Activated CD4-positive, CD25-positive, alpha-beta regulatory T cell (primary cell): ENCODE data around the gene CD79B.

Experiments
- DNase-seq, 4 experiments: peaks; one replicate each; lab custom pipeline; 2025; lab: John Stamatoyannopoulos, UW

The CD79B gene

GRCh38 chr17:63950940-63951907, 19.1 kb upstream of the CD79B start:
- DNase-seq = peak in 1 of 4 experiments; percentile 10

GRCh38 chr17:63949576-63950250, 17.6 kb upstream of the CD79B start:
- DNase-seq = no peak

DNA sequence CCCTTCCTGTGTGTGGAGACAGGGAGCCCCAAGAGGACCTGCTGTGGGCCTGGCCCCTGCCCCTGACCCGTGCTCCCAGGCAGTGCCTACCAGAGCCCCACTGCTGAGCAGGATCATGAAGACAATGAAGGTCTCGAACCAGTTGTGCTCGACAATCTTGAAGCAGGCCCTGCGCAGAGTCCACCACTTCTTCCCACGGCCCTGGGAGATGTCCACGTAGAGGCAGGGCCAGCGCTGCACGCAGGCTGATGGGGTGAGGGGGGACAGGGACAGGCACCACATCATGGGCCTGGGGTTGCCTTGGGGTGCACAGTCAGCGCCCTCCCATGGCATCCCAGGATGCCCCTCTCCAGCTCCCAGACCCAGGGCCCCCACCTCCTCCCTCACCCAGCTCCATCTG, 16.4 kb upstream of the CD79B start:
- no peak for DNase-seq

DNA sequence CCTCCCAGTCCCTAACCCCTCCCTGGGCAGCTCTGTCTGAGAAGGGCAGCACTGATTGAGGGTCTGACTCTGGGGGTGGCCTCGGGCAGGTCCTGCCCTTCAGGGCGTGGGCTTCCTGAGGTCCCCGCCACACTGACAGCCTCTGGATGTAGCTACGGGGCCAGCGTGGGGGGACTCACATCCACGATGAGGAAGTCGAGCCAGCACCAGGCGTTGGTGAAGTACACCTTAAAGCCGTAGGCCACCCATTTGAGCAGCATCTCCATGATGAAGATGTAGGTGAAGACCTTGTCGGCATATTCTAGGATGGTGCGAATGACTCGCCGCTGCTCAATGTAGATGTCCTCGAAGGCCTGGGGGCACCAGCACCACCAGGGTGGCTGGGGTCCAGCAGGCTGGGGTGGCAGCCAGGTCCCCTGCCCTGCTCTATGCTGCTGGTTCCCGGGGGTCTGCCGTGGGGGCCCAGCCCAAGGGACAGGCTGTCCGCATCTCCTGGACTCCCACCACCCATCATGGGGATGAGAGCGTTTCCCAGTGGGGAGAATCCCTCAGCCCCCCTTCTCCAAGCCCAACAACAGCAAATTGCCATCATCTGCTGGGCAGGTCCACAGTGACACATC, 15.7 kb upstream of the CD79B start:
- DNase-seq = no peak

DNA sequence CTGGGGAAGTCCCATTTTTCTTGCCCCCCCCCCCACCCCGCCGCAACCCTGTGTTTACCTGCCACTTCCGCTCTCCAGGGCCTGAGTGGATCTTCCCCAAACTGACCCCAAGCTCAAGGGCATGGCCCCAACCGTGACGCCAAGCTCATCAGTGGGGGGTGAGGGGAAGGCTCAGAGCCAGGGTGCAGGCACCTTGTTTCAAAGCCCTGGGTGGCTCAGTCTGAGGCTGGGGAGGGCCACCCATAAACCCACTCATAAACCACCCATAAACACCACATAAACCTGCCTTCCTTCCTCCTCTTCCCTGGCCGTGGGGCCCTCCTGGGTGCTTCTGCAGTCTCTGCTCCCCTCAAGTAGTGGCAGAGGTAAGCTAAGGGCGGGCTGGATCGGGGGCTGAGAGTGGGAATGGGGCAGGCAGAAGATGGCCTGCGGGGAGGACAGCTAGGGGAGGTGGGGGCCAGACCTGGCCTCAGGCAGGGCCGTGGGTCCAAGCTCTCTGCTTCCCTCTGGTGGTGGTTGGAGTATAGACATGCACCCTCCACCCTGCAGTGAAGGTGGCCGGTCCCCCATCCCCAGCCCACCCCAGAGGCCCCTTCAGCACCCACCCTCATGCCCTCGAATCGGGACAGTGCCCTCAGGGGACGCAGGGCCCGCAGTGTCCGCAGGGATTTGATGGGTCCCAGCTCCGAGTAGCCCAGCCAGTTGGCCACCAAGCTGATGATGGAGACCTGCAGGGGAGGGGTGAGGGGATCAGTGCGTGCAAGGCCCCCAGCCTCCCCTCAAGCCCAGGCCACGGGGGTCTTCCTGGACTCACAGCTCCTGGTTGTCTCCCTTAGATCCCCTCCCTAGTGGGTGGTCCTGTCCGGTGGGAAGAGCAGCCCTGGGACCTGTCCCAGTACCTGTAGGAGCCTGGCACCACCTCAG, 14.6 kb upstream of the CD79B start:
- DNase-seq = peak; percentile 12 to 45 (median 39)

DNA sequence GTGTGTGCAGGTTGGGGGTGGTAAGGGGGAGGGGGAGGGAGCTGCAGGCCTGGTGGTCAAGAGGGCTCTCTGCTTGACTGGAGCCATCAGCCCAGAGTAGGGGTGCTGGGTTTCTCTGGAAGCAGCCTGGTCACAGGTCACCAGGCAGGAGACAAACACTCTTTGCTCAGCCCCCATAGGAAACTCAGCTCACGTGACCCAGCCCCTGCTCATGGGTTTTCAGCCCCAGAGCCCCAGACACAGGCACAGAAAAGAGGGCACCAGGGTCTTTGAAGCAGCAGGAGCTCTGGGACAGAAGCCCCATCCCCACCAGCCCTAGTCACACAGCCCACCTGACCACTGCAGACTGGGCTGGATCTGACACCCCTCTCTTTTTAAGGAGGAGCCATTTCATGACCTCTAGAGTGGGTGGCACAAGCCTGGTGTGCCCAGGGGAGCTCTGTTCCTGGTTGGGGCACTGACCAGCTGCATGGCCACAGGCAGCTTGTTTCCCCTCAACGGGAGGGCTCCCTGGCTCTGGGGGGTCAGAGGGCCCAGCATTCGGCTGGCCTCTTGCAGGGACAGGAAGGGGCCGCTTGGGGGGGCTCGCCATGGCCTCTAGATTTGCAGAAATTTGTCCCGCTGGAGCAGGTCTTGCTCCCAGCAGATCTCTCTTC, 13.8 kb upstream of the CD79B start:
- DNase-seq = no peak

DNA sequence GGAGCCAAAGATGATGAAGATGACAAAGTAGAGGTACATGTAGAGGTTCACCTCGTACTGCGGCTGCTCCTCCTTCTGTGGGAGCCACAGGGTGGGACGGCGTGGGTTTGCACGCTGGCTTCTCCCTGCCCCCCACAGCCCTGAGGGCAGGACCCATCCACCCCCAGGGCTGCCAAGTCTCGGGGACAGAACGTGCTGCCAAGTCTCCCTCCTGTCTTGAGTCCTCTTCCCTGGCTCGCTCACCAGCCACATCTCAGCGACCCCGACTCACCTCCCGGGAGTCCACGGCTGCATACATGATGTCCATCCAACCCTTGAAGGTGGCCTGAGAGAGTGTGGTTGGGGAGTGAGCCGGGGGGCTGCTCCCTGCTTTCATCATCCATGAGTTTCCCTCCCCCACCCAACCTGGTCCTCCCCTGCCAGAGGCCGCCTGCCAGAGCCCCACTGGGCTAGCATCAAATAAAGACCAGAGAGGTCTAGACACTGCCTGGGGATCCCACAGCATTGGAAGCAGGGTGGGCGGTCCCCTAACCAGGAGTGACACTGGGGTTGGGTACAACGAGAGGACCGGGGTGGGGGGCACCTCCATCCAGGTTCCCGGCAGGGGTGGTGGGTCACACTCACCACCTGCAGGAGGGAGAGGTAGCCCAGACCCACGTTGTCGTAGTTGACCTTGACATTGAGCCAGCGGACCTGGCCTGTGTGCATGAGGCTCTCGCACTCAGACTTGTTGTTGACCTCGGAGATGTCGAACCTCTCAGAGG, 12.8 kb upstream of the CD79B start:
- DNase-seq = no peak

- no peak for DNase-seq
Observed at GRCh38 chr17:63943745-63944144, 11.6 kb upstream of the CD79B start.

- DNase-seq = no peak
Observed at GRCh38 chr17:63942309-63942985, 10.3 kb upstream of the CD79B start.

DNA sequence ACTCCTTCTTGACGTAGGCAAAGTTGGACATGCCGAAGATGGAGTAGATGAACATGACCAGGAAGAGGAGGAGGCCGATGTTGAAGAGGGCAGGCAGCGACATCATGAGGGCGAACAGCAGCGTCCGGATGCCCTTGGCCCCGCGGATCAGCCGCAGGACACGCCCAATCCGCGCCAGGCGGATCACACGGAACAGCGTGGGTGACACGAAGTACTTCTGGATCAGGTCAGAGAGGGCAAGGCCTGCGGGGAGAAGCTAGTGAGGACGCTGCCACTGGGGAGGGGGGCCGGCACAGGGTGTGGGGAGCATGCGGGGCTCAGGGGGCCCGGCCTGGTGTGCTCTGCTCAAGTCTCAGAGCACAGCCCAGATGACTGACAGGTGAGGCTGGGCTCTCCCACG, 9.6 kb upstream of the CD79B start:
- DNase-seq = no peak

DNA sequence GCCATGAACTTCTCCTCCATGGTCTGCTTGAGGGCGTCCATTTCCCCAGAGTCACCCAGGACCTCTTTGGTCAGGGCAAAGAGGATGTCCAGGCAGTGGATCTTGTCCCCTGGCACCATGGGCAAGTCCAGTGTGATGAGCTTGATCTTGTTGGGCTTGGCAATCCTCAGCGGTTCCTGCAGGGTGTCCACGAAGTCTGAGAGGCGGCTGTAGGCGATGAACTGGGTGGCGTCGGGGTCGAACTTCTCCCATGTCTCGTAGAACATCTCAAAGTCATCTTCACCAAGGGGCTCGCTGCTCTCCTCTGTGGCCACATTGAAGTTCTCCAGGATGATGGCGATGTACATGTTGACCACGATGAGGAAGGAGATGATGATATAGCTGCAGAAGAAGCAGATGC, 9.0 kb upstream of the CD79B start:
- DNase-seq = no peak

GRCh38 chr17:63940584-63940983, 8.5 kb upstream of the CD79B start:
- no peak for DNase-seq

DNA sequence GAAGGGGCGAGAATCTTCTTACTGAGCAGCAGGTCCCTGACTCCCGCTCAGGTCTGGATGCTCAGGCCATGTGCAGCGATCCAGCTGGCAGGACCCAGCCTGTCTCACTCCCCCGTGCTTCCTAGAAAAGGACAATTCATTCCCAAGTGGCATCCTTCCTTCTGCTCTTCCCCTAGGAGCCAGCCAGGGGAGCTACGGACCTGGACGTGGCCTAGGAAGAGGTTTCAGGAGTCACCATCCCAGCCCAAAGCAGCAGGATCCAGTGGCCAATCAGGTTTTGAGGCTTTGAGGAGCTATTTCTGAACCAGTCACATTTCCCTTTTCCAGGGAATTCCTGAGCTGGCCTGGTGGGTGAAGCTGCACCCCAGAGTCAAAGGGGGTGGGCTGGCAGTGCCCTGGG, 7.8 kb upstream of the CD79B start:
- no peak for DNase-seq

GRCh38 chr17:63939401-63939800, 7.3 kb upstream of the CD79B start:
- no peak for DNase-seq

DNA sequence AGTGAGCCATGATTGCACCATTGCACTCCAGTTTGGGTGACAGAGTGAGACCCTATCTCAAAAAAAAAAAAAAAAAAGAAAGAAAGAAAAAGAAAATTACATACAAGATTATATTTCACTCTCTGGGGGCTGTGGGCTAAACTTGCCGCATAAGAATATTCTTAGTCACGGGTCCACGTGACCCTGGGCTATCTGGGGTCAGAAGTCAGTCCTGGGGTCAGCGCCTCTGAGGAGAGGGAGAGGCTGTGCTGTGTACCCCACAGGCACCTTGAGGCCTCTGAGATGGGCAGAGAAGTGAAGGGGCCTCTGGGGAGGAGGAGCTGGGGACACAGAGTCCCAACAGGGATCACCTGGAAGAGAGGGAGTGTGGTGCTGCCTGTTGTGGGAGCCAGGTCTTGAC, 5.8 kb upstream of the CD79B start:
- DNase-seq = no peak

DNA sequence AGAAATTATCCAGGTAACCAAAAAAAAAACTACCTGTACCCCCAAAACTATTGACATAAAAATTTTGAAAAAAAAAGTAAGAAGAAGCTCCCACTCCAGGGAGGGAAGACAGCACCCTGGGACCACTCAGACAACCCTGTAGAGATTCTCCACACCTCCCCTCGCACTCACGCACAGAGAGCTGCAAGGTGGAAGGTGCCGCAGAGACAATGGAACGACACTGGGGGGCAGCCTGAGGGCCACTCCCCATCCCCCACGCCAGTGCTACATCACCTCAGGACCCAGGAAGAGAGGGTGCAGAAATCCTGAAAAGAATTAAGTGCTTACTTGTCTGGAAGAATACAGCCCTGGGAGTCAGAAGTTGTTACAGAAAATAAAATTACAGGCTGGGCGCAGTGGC, 5.2 kb upstream of the CD79B start:
- DNase-seq = no peak

GRCh38 chr17:63934183-63935112, 2.3 kb upstream of the CD79B start:
- no peak for DNase-seq

- no peak for DNase-seq
Observed at GRCh38 chr17:63933598-63933997, 1.5 kb upstream of the CD79B start.

DNA sequence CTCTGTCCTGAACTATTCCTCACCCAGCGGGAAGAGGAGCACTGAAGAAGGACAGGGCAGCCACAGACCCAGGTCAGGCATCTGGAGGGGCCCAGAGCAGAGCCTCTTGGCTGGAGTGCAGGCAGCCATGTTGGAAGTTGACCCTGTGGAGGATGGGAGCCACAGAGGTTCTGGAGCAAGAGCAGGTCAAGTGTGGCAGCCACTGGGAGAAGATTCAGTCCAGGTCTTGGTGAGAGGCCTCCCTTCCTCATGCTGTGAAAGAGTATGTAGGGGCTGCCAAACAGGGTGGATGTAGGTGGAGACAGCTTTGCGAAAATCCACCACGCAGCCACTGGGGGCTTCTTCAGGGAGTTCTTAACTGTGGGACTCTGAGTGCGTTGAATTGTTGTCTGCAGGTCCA, 590 bp upstream of the CD79B start:
- no peak for DNase-seq
